ENCODE measurements around the gene GAL3ST3.

GAL3ST3 gene

DNA sequence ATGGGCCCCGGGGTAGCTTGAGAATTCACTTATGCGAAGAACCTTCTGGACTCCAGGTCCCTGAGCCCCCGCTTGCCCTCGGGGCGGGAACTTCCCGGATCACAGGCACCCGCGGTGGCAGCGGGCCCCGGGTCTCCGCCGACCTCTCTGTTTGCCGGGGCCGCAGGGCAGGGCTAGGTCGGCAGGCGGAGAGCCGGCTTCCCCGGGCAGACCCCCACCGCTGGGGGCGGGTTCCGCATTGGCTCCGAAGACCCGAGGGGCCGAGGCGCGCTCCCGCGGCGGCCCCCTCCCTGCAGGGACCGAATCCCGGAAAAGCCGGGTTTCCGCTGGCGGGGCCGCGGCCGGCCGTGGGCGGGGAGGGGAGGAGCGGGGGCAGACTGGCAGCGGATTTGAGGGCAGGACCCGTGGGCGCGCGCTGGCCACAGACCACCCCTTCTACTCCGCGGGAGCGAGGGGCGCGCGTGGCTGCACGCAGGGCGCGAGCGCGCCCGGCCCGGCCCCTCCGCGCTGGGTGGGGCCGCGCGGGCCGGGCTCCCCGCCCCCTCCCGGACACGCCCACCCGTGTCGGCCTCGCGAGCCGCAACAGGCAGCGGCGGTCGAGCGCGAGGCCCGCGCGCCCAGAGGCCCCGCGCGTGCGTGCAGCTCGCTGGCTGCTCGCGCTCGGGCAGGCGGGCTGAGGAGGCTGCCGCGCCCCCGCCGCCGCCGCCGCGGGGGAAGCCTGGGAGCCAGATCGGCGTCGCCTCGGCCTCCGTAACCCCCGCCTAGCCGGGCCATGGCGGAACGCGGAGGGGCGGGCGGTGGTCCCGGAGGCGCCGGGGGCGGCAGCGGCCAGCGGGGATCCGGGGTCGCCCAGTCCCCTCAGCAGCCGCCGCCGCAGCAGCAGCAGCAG, 21.0 kb upstream of the GAL3ST3 start, which contains the start of gene PACS1:
PACS1 (plus strand) TSS at position 558 of the 889 bp plus-strand sequence; CDS start at position 773, 215 bp downstream.
- DNase-seq, result peak; percentile 29

DNA sequence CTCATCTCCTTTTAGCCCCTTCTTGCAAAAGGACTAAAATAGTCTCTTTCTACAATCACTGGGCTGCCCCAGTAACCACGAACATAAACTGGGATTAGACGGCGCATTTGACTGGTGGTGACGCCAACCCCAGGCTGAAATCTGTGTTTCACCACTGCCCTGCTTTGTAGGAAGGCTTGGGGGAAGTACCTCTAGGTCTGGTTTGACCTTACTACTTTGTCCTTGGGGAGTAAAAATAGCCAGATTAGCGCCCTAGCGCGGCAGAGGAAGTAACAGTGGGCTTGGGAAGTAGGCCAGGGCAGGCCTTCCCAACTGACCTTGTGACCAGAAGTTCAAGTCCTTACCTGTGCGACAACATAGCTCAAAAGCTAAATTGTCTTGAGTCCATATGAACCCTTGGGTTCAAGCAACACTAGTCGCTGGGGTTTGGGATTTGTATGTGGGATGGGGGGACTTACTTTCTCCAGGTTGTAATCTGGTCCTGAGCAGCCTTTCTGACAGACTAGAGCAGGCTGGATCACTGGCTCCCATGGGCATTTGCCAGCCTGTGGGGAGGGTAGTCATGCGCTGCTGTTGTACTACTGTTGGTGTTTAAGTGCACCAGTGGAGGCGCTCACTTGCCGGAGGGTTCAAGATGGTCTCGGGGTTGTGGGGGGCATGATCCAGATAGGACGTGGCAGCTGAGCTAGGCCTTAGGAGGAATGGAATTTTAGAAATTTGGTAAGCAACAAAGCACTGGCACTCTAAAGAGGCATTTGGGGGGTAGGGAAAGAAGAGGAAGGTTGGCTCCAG, 20.2 kb upstream of the GAL3ST3 start:
- no peak for DNase-seq

DNA sequence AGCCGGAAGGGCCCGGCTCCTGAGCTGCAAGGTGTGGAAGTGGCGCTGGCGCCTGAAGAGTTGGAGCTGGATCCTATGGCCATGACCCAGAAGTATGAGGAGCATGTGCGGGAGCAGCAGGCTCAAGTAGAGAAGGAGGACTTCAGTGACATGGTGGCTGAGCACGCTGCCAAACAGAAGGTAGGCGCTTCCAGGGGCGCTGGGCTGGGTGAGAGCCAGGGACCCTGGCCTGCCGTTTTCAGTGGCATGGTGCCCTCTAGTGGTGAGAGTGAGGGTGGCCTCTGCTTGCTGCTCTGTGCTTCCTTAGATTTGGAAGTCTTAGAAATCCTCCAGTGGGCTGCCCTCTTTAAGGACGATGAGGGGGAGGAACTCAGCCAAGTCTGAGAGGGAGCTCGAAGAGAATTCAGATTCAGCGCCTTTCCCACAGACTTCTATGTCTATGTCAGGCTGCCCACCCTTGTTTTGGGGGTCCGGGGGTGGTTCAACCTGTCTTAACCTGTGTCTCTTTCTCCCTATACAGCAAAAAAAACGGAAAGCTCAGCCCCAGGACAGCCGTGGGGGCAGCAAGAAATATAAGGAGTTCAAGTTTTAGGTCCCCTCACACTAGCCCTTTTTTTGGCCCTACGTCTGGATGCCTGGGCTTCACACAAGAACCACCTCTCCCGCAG, 19.3 kb upstream of the GAL3ST3 start:
- DNase-seq, result peak; percentile 41

DNA sequence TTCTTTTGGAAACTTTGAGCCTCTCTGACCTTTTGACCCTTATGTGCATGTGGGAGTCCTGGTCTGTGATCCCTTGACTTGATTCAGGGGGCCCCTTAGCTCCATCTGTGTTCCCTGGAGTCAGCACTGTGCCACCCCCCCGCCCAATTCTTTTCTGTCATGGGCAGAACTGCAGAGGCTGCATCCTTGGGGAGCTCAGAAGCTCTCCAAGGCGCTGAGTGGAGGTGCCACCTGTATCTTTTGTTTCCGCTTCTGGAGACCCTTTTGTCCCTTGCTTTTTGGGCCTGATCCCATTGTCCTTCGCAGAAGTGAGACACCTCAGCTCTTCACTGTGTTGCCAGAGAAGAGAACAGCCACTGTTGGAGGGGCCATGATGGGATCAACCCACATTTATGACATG, 18.7 kb upstream of the GAL3ST3 start:
- no peak for DNase-seq

DNA sequence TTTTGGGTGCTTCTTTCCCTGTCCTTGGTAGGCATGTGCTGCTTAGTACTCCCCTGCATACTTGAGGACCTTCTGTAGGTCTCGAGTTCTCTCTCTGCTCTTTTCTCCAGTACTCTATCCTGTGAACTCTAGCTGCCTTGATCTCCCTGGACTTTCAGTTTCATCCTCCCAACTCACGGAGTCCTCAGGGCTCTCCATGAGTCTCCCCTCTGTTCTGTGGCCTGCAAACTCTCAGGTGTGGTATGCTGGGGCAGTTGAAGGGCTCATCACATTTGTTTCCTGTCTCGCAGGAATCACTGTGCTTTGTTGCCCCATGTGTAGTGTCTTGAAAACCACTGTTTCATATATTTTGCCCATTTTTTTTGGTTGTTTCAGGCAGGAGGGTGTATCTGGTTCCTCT, 17.8 kb upstream of the GAL3ST3 start:
- DNase-seq, result no peak

DNA sequence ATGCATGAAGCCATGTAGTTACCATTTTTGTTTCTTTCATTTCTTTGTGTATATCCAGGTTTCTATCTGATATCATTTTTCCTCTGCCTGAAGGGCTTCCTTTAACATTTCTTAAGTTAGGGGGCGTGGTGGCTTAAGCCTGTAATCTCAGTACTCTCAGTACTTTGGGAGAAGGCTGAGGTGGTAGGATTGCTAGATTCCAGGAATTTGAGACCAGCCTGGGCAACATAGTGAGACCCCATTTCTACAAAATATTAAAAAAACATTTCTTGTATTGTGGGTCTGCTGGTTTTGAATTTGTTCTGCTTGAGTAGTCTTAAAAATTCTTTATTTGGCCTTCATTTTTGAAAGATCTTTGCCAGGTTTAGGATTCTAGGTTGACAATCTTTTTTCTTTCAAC, 15.6 kb upstream of the GAL3ST3 start:
- no peak for DNase-seq

DNA sequence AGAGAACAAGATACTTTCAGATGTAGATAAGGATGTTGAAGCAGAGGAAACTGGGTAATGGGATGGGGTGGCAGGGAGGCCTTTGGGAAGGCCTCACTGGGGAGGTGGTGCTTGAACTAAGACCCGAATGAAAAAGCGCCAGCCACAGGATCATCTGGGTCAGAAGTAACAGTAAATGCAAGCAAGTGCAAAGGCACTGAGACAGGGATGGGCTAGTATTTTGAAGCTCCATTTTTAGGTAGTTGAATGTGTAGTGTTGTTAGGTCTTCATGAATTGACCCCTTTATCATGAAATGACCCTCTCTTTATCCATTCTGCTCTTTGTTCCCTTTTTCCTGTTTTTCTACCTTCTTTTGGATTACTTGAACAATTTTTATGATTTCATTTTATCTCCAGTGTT, 14.9 kb upstream of the GAL3ST3 start:
- no peak for DNase-seq

DNA sequence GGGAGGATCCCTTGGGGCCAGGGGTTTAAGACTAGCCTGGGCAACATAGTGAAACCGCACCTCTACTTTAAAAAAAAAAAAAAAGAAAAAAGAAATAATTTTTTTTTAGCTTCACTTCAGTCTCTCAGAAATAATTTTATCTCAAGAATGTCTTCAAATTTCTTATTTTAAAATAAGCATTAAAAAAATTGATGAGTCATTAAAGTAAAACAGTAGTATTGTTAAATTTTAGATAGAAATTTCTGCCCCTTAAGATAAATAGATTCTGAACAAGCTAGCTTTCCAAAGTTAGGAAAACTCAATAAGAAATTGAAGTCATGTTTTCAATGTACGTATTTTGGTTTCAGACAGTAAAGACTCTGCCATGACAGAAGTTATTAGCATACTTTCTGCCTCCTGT, 13.4 kb upstream of the GAL3ST3 start:
- DNase-seq, result no peak

DNA sequence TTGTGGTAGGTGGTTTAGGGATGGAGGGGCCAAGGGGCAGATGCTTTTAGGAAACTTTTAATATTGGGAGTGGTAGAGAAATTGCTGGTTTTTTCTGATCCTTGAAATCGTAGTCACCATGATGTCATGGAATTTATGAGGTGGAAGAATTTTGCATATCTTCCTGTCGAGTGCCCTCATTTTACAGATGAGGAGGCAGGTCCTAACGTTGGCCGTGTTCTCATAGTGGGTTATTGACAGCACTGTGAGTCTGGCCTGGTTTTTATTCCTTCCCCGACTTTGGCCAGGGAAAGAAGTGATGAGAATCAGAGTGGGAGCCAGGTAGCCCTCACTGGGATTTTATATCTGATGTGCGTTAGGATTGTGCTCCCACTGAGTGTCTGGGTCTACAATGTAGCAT, 12.3 kb upstream of the GAL3ST3 start:
- no peak for DNase-seq

DNA sequence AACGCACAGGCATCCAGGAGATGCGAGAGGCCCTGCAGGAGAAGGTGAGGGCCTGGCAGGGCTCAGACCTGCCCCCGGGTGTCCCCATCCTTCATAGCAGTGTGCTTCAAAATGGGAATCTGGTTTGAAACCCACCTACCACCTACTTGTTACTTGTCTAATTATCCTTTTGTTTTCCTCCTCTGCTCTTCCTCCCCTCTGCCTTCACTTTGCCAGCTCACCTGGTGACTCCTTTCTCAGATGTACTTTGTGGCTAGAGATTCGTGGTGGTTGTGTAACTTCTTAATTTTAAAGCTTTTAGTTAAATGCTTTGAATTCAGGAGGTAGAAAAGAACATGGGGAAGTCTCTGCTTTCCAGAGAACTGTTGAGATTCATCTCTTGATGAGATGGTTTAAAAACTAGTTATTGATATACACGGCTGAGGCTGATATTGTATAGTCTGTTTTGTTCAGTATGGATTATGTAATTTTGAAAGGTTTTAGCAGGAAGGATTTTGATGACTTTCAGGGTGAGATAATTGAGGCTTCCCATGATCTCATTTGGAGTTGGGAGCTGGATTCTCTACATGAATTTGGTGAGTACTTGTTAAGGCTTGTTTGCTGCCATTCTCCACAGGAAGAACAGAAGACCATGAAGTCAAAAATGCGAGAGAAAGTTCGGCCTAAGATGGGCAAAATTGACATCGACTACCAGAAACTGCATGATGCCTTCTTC, 11.2 kb upstream of the GAL3ST3 start:
- DNase-seq, result no peak

DNA sequence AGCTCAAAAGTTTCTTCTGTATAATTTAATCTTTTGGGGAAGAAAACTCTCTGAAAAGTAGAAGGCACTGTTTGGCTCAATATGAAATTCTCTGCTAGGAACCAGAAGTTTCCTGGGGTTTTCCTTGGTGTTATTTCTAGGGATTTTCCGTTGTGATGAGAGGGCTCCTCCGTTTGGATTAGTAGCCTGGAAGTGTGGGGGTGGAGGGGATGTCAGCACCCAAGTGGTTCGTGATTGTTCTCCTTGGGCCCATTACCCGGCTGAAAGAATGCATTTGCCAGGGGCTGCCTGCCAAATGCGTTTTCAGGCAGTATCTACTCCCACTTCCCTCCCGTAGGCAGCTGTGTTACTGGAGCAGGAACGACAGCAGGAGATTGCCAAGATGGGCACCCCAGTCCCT, 7.5 kb upstream of the GAL3ST3 start:
- DNase-seq, result no peak

DNA sequence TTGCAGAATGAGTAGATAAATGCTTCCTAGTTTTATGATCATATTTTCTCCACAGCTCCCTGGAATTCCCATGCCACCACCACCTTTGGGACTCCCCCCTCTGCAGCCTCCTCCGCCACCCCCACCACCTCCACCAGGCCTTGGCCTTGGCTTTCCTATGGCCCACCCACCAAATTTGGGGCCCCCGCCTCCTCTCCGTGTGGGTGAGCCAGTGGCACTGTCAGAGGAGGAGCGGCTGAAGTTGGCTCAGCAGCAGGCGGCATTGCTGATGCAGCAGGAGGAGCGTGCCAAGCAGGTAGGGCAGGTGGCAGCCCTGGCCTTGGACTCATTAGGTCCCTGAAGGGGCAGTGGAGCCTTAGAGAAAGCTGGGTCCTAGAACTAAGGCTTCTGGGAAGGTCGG, 6.1 kb upstream of the GAL3ST3 start:
- DNase-seq, result no peak

DNA sequence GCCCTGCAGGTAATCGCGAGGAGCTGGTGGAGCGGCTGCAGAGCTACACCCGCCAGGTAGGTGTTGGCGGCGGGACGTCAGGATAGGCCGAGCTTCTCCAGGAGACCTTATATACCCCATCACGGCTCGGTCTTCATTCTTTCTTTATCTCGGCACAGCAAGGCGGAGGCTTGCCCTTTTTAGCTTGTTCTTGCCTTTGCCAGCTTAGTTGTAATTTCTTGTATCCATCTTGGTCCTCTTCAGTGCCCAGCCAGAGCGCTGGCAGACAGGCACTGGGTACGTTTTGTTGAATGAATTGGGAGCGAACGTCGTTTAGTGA, 3.7 kb upstream of the GAL3ST3 start:
- DNase-seq, result no peak

DNA sequence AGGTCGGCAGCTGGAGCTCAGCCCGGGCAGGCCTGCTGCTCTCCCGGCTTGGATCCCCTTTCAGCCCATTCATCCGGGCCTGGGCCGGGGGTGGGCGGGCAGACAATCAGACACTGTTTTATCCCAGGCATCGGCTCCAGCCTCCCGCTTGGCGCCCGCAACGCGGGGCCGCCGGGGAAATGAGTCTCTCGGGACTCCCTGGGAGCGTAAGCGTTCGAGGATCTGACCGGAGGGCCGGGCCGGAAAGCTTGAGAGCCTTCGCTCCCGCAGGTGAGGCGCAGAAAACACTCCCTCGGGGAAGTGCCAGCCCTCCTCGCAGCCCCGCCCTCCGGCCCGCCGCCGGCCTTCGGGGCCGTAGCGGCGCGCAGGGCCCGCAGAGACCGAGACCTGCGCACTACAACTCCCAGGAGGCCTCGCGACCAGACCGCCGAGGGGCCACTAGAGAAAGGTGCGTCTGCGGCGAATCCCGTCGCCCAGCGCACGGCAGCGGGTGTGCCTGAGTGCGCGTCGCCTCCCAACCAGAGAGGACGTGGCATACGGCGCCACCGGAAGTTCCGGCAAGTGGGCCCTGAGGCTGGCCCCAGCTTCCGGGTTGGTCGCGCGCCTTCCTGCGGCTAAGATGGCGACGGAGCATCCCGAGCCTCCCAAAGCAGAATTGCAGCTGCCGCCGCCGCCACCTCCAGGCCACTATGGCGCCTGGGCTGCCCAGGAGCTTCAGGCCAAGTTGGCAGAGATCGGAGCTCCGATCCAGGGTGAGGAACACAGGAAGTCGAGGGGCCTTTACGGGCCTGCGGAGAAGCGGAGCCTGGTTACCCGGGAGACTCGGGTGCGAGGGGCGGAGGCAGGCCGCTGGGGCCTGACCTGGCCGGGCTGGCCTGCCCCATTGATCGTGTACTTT, 3.1 kb upstream of the GAL3ST3 start, which contains the start of gene SF3B2:
SF3B2 (plus strand) TSS at position 599 of the 898 bp plus-strand sequence; CDS start at position 620, 21 bp downstream.
- peak; percentile 91 for DNase-seq

DNA sequence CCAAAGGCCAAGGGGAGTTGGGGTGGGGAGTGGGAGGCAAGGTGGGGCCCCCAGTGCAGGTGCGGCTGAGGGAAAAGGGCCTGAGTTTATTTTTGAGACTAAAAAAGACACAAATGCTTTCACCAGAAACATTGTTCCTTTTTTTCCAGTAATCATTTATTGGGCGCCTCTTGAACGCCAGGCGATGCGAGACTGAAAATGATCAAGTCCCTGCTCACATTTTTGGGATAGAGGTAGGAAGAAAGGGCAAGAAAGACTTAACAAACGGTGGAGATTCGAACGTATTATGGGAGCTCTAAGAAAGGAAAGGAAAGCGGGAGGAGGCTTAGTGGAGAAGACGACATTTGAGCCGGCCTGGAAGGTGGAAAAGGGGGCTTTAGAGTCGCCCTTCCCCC, 2.4 kb upstream of the GAL3ST3 start:
- no peak for DNase-seq

DNA sequence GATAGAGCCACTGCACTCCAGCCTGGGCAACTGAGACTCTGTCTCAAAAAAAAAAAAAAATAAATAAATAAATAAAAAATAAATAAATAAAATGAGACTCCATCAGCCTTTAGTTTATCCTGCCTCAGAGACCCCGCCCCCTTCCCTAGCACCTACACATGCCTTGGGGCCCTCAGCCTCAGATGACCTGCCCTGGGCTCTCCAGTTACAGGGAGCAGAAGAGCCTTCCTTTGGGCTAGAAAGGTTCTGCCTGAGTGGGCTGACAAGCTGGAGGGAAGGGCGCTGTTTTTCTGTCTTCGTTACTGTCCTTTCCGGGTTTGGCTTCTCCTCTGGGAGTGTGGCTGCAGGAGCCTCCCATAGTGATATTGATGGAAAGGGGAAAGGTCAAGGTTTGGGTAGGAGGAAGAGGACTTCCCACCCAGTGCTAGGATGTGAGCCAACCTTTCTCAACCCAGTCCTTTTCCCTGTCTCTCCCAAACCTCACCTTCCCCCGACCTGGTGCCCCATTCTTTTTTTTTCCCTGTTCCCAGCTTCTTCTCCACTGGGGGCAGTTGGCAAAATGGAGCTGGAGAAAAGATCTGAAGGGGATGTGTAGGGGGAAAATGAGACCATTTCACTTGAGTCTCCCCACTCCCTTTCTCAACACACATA, 1.7 kb upstream of the GAL3ST3 start:
- no peak for DNase-seq

DNA sequence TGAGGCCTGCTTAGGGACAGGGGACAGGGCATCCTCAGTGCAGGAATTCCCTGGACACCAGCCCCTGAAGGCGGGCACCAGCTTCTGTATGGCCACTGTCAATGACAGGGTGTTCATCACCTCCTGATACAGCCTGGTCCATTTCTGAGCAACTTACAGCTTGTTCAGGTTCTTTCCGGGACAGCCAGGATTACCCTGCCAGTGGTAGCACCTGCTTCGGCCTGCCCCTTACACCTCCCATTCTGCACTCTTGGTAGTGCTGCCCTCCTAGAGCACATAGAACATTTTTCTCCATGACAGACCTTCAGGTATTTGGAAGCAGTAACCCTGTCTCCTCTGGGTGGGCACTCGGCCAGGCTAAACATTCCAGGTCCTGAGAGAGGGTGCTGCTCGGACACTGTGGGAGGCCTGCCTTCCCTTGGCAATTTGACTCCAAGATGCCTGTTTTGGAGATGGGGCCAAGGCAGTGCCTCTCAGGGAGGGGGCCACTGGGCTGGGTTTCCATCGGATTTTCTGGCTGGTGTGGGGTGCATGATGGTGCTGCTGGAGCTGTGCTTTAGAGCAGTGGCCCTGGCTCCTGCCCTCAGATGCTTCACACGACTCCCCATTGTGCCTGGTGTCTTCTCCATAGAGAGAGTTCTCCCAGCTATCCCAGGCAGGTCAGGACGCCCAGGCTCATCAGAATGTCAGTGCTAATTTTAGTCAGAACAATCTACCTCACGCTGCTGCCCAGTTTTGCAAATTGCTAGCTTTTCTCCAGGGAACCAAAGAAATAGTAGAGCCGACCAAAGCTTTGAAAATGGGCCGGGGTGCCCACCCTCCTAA, 1.2 kb downstream of the GAL3ST3 start:
- DNase-seq, result no peak

DNA sequence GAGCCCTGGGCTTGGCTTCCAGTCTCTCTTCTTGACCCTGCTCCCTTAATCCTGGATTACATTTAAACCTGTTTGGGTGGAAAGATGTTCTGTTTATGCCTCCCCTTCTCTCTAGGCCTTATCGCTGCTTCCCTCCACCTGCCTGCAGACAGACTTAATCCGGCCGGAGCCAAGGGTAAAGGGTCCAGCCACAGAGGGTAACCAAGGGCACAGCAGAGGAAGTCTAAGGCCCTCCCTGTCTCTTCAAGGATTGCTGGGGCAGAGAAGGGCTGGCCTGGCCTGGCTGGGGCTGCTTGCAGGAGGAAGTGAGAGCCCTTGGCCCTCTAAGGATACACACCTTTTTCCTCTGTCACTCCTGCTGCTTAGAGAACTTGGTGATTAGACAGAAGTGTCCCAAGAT, 2.1 kb downstream of the GAL3ST3 start:
- no peak for DNase-seq

DNA sequence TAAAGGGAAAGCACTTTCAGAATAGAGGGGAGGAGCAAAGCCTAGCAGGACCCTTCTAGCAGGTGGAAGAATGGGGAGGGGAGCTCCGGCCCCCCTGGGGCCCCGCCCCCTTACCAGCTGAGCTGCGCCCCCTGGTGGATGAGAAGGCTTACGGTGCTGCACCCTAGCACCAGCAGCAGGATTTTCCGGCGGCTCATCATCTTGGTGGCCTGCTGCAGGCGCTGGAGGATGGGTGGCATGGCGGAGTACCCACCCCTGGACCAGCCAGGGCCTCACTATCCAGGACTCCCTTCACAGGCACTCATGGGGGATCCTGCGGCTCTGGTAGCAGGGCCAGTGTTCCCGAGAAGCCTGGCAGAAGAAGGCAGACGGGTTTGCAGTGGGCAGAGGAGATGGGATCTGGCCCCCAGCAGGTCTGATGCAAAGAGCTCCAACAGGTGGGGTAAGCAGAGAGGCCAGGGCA, 3.8 kb downstream of the GAL3ST3 start:
- DNase-seq, result peak; percentile 56

DNA sequence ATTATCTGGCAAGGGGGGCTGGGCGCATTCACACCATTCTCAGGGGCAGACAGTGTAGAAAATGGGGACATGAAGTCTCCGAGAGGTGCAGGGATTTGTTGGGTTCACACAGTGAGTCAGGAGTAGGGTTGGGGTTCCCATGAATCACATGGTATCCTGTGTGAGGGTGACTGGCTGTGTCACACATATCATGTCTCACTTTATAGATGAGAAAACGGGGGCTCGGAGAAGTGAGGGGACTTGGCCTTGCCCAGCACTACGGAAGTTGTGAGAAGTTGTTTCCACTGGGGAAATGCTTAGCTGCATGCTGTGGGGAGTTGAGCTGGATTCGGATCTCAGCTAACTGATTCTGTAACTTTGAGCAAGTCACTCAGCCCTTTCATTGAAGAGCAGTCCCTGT, 4.2 kb downstream of the GAL3ST3 start:
- no peak for DNase-seq

Data from NCI-H1048 (cell line).